Type B pancreatic cell (in vitro differentiated cells): ENCODE results near the gene SLC6A3. TPM values are rescaled to one million over a fixed set of nuclear protein-coding genes. Genes with fewer than 3 reads are reported as not detected.
A peak's percentile ranks its signal among the peaks of the same experiment; 100 is the strongest.

Source experiments
- DNase-seq: peaks from one replicate; pipeline ENCODE4 v3.0.0; 2021; ENCODE audit warnings: mixed read lengths; ENCODE audit not compliant: unreplicated experiment; ENCODE audit errors: extremely low spot score
- H3K27ac Mint-ChIP-seq: 2 replicates; pipeline ENCODE4 v1.8.0; 2021; ENCODE audit warnings: mild to moderate bottlenecking, mixed read lengths
- H3K27me3 Mint-ChIP-seq: 2 replicates; pipeline ENCODE4 v1.8.0; 2021; ENCODE audit warnings: mixed read lengths
- H3K36me3 Mint-ChIP-seq: 2 replicates; pipeline ENCODE4 v1.8.0; 2021; ENCODE audit warnings: mixed read lengths
- H3K4me1 Mint-ChIP-seq: one replicate; pipeline ENCODE4 v1.8.0; 2021; ENCODE audit warnings: mixed read lengths; ENCODE audit not compliant: unreplicated experiment
- H3K4me3 Mint-ChIP-seq: 2 replicates; pipeline ENCODE4 v1.8.0; 2021; ENCODE audit warnings: mild to moderate bottlenecking, mixed read lengths
- H3K9me3 Mint-ChIP-seq: 2 replicates; pipeline ENCODE4 v1.8.0; 2021; ENCODE audit warnings: mixed read lengths
- CTCF ChIP-seq: fragments of 200-600 bp; sonication (generic); conservative IDR thresholded peaks from 2 replicates; pipeline ENCODE4 v1.5.0; 2021; ENCODE audit warnings: antibody characterized with exemption, mild to moderate bottlenecking
- total RNA-seq: library from RNA; stranded (reverse); gene quantifications from 2 replicates; pipeline ENCODE4 v1.2.1, GENCODE V29; 2021; ENCODE audit warnings: low replicate concordance

The SLC6A3 gene
- total RNA-seq, 1 donor from 2014 or later: 0.19 TPM

GRCh38 chr5:1352231-1353219 is 92.7 kb downstream of the SLC6A3 start:
- Mint-ChIP-seq H3K4me3 (no peak overlapping the region), H3K36me3 (no peaks in the 10 kb centered on the region), H3K9me3 (no peaks in the 10 kb centered on the region), H3K27me3 (peaks cover 30% of the 10 kb centered on the region), H3K27ac (no peak overlapping the region), H3K4me1 (no peaks in the 10 kb centered on the region)
- DNase-seq: no peak
- TF ChIP-seq CTCF: no peak

- Mint-ChIP-seq H3K27me3 (peaks cover 20% of the 10 kb centered on the region), H3K27ac (no peak overlapping the region), H3K4me1 (no peaks in the 10 kb centered on the region), H3K4me3 (no peak overlapping the region), H3K9me3 (no peaks in the 10 kb centered on the region), H3K36me3 (no peaks in the 10 kb centered on the region)
- no peak for TF ChIP-seq CTCF
- no peak for DNase-seq
Measured at GRCh38 chr5:1351156-1351555, 94.1 kb downstream of the SLC6A3 start.

- Mint-ChIP-seq H3K9me3 (no peaks in the 10 kb centered on the region), H3K27me3 (peaks cover 12% of the 10 kb centered on the region), H3K27ac (no peak overlapping the region), H3K36me3 (no peaks in the 10 kb centered on the region), H3K4me3 (no peak overlapping the region), H3K4me1 (no peaks in the 10 kb centered on the region)
- no peak for DNase-seq
- TF ChIP-seq CTCF: no peak
Measured at GRCh38 chr5:1349246-1349645, 96.0 kb downstream of the SLC6A3 start.

GRCh38 chr5:1348986-1349245 is 96.3 kb downstream of the SLC6A3 start:
- Mint-ChIP-seq H3K4me1 (peaks cover 3% of the 10 kb centered on the region), H3K9me3 (no peaks in the 10 kb centered on the region), H3K36me3 (peaks cover 1% of the 10 kb centered on the region), H3K4me3 (no peak overlapping the region), H3K27ac (no peak overlapping the region), H3K27me3 (peaks cover 11% of the 10 kb centered on the region)
- no peak for DNase-seq
- TF ChIP-seq CTCF: no peak

- Mint-ChIP-seq H3K36me3 (peaks cover 3% of the 10 kb centered on the region), H3K9me3 (no peaks in the 10 kb centered on the region), H3K27ac (peak overlapping the region; percentile 39), H3K4me3 (peak overlapping the region; percentile 86), H3K27me3 (peaks cover 5% of the 10 kb centered on the region), H3K4me1 (peaks cover 5% of the 10 kb centered on the region)
- DNase-seq: no peak
- no peak for TF ChIP-seq CTCF
Measured at GRCh38 chr5:1347571-1347970, 97.7 kb downstream of the SLC6A3 start.
